Stimulated activated CD4-positive, alpha-beta T cell treated with anti-CD3 and anti-CD28 coated beads, Interleukin-1b, Interleukin-23, amount 100 ng/mL, for 48 hours (primary cell): ENCODE data around the gene ATG13.

Experiments used
- DNase-seq: peaks from one replicate; pipeline ENCODE4 v3.0.0-alpha.2; 2020

The ATG13 gene

GRCh38 chr11:46609386-46609785 lies 8.0 kb upstream of the ATG13 start:
- DNase-seq, result no peak

- DNase-seq, result no peak
Observed at GRCh38 chr11:46611526-46612304, 5.6 kb upstream of the ATG13 start.

- DNase-seq, result no peak
Observed at GRCh38 chr11:46612326-46612725, 5.0 kb upstream of the ATG13 start.

- DNase-seq, result no peak
Observed at GRCh38 chr11:46615756-46616155, 1.6 kb upstream of the ATG13 start.

GRCh38 chr11:46616551-46617133 lies 711 bp upstream of the ATG13 start:
- DNase-seq, result no peak

- DNase-seq, result no peak
Observed at GRCh38 chr11:46617972-46618314, 590 bp downstream of the ATG13 start.

GRCh38 chr11:46618837-46619236 lies 1.5 kb downstream of the ATG13 start:
- DNase-seq, result no peak

- no peak for DNase-seq
Observed at GRCh38 chr11:46625406-46625805, 8.1 kb downstream of the ATG13 start.

- no peak for DNase-seq
Observed at GRCh38 chr11:46628961-46629360, 11.6 kb downstream of the ATG13 start.

GRCh38 chr11:46630237-46630636 lies 12.9 kb downstream of the ATG13 start:
- DNase-seq, result no peak

- no peak for DNase-seq
Observed at GRCh38 chr11:46631676-46632075, 14.3 kb downstream of the ATG13 start.

- no peak for DNase-seq
Observed at GRCh38 chr11:46632502-46632901, 15.1 kb downstream of the ATG13 start.

- no peak for DNase-seq
Observed at GRCh38 chr11:46633291-46634217, 16.2 kb downstream of the ATG13 start.

- no peak for DNase-seq
Observed at GRCh38 chr11:46635557-46636139, 18.3 kb downstream of the ATG13 start.

GRCh38 chr11:46637546-46637945 lies 20.2 kb downstream of the ATG13 start:
- DNase-seq, result no peak

- no peak for DNase-seq
Observed at GRCh38 chr11:46639197-46639839, 22.0 kb downstream of the ATG13 start.

- no peak for DNase-seq
Observed at GRCh38 chr11:46640036-46640788, 22.9 kb downstream of the ATG13 start.

- no peak for DNase-seq
Observed at GRCh38 chr11:46641639-46642038, 24.3 kb downstream of the ATG13 start.

- no peak for DNase-seq
Observed at GRCh38 chr11:46642627-46643335, 25.4 kb downstream of the ATG13 start.

- no peak for DNase-seq
Observed at GRCh38 chr11:46643531-46643930, 26.2 kb downstream of the ATG13 start.

GRCh38 chr11:46643986-46644385 lies 26.6 kb downstream of the ATG13 start:
- DNase-seq, result no peak
